ENCODE results near the gene PTPN5. TPM values are rescaled to one million over a fixed set of nuclear protein-coding genes. Genes with fewer than 3 reads are reported as not detected.

Gene PTPN5
- polyA plus RNA-seq, 3 donors, result 0.32 to 0.72 (median 0.46) TPM

DNA sequence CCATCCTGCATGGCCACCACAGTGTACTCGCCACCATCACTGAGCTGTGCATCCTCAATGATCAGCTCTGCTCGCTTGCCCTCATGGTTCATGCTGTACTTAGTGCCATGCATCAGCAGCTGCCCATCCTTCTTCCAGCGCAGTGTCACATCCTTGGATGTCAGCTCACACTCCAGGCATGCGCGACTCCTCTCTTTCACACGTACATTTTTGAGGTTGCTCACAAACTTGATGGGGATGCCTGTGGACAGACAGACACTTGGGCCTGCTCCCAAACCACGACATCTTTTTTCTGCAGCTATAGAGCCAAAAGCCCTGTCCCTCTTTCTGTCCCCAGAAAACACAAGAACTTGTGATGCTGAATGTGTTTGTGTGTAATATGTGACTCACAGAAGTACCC lies 76.1 kb downstream of the PTPN5 start:
- no peak for DNase-seq (ENCODE audit: low read depth in 3 of 3, low spot score in 2 of 3)

DNA sequence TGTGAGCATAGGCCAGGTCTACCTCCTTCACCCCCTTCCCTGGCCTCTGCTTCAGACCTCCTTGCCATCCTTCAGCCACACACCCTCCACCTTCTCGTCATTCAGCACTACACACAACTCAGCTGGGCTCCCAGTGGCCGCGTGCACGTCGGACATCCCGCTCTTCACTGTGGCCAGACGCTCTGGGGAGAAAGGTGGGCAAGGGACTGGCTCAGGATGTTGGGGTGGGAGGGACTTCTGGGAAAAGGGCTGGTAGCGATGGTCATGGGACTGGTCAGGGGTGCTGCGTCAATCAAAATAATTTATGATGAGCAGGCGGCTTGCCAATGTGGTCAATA lies 77.2 kb downstream of the PTPN5 start:
- DNase-seq (ENCODE audit: low read depth in 3 of 3, low spot score in 2 of 3), result no peak

- no peak for DNase-seq (ENCODE audit: low read depth in 3 of 3, low spot score in 2 of 3)
Measured at GRCh38 chr11:18713646-18714442, 77.8 kb downstream of the PTPN5 start.

DNA sequence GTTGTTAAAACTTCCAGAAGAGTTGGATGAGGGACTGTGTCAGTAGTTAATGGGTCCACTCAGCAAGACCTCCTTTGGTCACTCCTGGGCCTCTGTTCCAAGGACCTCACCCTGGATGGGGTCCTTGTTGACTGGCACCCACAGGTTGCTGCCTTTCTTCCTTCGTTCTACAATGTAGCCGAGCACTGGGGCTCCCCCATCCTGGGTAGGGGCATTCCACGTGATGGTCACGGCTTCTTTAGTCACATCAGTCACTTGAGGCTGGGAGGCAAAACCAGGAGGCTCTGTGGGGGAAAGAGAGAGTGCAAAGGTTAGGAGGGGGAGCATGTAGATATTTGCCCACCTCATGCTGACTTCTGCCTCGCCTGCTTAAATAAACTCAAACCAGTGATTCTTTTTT lies 81.1 kb downstream of the PTPN5 start:
- DNase-seq (ENCODE audit: low read depth in 3 of 3, low spot score in 2 of 3), result no peak

- no peak for DNase-seq (ENCODE audit: low read depth in 3 of 3, low spot score in 2 of 3)
Measured at GRCh38 chr11:18709414-18709813, 82.2 kb downstream of the PTPN5 start.

- no peak for DNase-seq (ENCODE audit: low read depth in 3 of 3, low spot score in 2 of 3)
Measured at GRCh38 chr11:18707811-18708340, 83.7 kb downstream of the PTPN5 start.

DNA sequence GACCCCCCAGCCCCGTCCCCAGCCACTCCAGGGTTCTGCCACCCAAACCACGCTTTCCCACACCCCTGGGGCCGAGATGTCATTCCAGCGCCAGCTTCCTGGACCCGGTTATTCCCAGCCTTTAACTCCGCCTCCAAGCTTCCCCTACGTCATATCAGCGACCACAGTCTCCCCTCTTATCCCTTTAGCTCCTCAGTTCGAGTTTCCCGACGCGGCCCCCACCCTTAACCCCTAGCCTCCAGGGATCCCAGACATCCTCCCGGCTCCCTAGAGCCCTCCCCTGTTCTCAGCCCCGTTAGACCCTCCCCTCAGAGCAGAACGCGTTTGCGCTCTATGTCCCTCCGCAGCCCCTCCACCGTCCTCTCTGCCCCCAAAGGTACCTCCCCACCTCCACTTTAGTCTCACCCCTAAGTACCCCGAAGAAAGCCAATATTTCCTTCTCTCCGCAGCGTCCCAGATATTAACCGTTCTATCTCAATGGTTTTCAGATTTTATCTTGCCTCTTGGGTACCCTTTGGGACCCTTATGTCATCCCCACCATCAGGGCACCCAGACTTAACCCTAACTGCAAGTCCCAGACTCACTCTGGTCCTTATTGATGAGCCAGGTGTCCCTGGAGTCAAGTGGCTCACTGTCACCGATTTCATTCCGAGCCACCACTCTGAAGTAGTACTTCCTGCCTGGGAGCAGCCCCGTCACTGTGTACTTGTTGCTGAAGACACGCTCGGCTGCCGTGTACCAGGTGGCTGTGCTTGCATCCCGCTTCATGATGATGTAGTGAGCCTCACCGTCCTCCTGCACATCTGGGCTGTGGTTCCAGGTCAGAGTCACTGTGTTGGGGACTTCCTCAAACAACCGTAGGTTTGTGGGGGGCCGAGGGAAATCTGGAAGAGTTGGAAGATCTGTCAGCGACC lies 85.0 kb downstream of the PTPN5 start:
- peak in 2 of 3 donors; percentile 67 to 71 for DNase-seq (ENCODE audit: low read depth in 3 of 3, low spot score in 2 of 3)

DNA sequence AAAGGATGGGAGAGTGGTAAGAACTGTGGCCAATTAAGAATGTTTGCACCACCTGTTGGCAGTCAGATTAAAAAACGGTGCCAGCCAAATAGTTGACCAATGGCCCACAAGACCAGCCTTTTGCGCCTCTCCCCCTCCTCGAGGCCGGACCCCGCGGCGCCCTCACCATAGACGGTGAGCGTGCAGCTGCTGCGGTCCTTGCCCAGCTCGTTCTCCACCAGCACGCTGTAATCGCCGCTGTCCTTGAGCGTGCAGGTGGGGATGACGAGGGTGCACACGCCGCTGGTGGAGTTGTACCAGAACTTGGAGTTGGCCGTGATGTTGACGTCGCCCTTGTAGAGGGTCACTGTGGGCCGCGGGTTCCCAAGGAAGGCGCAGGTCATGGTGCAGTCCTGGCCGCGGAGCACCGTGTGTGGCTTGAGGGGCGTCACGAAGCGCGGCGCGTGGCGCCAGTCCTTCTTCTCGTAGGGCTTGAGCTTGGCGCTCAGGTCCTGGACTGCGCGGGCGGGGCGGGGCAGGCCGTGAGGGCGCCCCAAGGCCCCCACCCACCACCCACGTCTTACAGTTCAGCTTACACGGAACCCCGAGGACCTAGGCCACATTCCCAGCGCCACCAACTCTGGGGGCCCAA lies 85.8 kb downstream of the PTPN5 start:
- DNase-seq (ENCODE audit: low read depth in 3 of 3, low spot score in 2 of 3), result peak in 1 of 3 donors; percentile 31

DNA sequence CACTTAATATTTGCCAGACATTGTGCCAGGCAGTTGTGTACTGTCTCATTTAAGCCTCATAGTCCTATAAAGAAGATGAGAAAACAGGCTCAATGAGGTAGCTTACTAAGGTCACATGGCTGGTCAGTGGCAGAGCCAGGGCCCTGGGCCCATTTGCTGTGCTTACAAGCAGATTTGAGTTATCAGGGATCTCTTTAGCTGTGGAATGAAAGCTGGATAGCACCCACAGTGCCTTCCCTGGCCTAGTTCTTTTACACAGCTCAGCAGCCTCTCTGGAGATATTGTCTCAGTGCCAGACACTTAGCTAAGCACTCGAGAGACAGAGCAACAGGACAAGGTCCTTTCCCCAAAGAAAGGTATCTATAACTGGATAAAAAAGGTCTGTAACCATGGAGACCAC lies 86.9 kb downstream of the PTPN5 start:
- no peak for DNase-seq (ENCODE audit: low read depth in 3 of 3, low spot score in 2 of 3)

DNA sequence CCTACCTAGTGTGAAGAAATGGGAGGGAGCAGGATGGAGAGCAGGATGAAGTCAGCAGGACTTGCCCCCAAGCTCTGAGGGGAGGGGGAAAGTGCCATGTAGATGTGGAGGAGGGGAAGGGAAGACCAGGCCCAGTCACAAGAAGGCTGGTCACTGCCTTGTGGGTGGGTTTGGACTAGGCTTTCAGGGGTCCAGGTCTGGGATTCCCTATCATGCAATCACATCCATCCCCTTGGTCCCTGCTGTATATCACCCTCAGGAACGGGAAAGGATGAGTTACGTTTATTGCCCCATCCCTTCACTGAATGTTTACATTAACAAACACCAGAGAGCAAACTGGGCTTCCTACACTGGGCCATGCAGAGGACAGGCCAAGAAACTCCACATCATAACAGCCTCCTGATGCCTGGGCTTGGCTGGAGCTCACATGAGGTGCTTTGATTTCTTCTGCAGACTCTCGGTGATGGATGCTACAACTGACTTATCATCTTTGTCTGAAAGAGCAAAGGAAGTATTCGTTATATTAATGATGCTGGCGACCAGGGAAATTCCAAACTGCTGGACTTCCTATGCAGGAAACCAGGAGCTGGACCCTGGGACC lies 87.5 kb downstream of the PTPN5 start:
- DNase-seq (ENCODE audit: low read depth in 3 of 3, low spot score in 2 of 3), result no peak

GRCh38 chr11:18703001-18703763 lies 88.4 kb downstream of the PTPN5 start:
- DNase-seq (ENCODE audit: low read depth in 3 of 3, low spot score in 2 of 3), result no peak

DNA sequence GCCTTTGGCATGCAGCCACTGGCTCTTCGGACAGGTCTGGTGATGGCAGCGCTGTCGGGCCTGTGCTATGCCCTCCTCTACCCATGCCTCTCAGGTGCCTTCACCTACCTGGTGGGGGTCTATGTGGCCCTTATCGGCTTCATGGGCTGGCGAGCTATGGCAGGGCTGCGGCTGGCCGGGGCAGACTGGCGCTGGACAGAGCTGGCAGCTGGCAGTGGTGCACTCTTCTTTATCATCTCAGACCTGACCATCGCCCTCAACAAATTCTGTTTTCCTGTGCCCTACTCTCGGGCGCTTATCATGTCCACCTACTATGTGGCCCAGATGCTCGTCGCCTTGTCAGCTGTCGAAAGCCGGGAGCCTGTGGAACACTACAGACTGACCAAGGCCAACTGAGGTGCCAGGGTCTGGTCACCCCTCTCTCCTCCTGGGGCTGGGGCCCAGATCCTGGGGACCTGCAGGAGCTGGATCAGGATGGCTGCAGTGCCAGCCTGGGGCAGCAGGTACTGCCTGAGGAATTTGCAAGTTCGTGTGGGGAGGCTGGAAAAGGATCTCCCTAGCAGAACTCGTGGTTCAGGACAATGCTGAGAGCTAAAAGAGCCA lies 89.9 kb downstream of the PTPN5 start:
- no peak for DNase-seq (ENCODE audit: low read depth in 3 of 3, low spot score in 2 of 3)

DNA sequence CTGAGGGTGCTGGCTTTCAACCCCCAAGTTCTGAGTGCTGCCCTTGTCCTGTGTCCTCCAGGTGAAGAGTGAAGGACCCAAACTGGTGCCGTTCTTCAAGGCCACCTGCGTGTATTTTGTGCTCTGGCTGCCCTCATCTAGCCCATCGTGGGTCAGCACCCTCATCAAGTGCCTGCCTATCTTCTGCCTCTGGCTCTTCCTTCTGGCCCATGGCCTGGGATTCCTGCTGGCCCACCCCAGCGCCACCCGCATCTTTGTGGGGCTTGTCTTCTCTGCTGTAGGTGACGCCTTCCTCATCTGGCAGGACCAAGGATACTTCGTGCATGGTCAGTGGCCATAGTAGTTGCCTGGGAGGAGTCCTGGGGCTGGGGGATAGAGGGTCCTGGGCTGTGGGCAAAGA lies 90.7 kb downstream of the PTPN5 start:
- no peak for DNase-seq (ENCODE audit: low read depth in 3 of 3, low spot score in 2 of 3)

GRCh38 chr11:18700375-18700774 lies 91.2 kb downstream of the PTPN5 start:
- no peak for DNase-seq (ENCODE audit: low read depth in 3 of 3, low spot score in 2 of 3)

GRCh38 chr11:18699848-18700261 lies 91.7 kb downstream of the PTPN5 start:
- no peak for DNase-seq (ENCODE audit: low read depth in 3 of 3, low spot score in 2 of 3)

DNA sequence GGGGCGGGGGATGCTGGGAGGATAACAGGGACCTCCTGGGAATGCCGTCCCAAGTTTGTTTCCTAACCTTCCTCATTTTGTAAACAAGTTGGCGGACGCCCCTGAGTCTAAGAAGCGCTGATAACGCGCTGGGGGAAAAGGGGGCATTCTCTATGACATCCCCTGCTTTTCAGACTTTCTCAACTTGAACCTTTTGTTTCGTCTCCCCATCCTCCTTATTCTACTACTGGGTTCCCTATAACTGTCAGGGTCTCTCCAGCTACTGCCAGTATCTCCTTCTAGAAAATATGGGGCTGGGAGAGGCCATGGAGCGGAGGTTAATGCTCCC lies 92.4 kb downstream of the PTPN5 start:
- no peak for DNase-seq (ENCODE audit: low read depth in 3 of 3, low spot score in 2 of 3)

DNA sequence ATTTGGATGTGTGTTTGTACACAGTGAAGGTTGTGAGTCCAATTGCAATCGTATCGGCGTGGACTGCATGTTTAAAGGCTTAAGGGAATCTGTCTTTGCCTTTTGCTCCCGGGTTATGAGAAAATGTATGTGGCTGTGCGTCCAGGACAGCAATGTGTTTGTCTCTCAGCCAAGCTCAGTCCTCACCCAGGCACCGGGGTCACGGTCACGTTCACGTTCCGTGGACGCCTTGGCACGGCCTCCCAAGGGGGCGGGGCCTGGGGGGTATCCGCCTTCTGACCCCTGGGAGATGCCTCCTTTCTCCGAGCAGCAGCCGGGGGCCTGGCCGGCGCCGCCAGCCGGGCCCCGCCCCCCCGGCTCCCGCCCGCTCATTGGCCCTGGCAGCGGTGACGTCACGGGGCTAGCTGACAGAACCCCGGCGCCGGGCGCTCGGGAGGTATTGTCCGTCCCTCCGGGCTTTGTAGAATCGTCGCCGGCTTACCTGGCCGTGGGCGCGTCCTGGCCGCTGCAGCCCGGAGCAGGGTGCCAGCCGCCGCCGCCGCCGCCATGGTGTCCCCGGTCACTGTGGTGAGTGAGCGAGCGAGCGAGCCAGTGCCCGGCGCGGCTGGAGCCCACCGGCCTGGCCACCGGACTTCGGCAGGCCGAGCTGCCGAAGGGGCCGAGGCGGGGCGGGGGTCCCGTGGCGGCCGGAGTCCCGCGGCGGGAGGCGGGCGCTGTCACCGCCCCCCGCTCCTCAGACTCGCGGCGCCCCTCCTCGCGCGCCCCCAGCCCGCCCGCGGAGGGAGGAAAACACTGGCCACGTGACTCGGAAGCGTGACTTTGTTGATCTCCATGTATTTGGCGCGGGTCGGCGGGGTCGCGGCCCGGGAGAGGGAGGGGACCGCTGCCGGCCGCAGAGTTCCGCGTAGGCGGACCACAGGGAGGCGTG lies 93.0 kb downstream of the PTPN5 start, which contains the start of gene TMEM86A:
TMEM86A (plus strand) TSS at position 439 of the 928 bp plus-strand sequence; CDS start at position 547, 108 bp downstream.
- peak in 1 of 3 donors; percentile 83 for DNase-seq (ENCODE audit: low read depth in 3 of 3, low spot score in 2 of 3)

- DNase-seq (ENCODE audit: low read depth in 3 of 3, low spot score in 2 of 3), result no peak
Measured at GRCh38 chr11:18697576-18697975, 94.0 kb downstream of the PTPN5 start.
